ENCODE data around the gene MYH2. TPM values are rescaled to one million over a fixed set of nuclear protein-coding genes. Genes with fewer than 3 reads are reported as not detected.

Gene MYH2
- total and polyA plus RNA-seq, 4 donors = 0.06 to 0.69 (median 0.21) TPM

DNA sequence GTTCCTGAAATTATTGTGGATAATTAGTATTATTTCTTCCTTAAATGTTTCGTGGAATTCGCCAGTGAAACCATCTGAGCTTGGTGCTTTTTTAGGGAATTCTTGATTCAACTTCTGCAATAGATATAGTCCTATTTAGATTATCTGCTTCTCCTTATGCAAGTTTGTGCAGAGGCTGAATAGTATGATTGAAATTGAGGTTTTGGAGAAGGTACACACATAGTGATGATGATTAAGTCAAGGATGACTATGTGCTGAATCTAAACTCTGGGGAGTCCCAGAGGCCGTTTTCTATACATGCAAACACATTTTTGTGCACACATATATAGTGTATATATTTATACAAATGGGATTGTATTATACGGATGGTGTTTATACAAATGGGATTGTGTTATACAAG is 74.9 kb downstream of the MYH2 start:
- H3K36me3 ChIP-seq (ENCODE audit: control insufficient read depth, insufficient read depth, low read length) = no peaks in the 10 kb centered on the region
- no peaks in the 10 kb centered on the region for H3K4me1 ChIP-seq (ENCODE audit: control insufficient read depth, insufficient read depth, low read length)
- no peaks in the 10 kb centered on the region for H3K9me3 ChIP-seq (ENCODE audit: control insufficient read depth, insufficient read depth, low read length)
- H3K27me3 ChIP-seq (ENCODE audit: control insufficient read depth, insufficient read depth, low read length) = no peaks in the 10 kb centered on the region
- H3K4me3 ChIP-seq (ENCODE audit: low read depth, low read length) = no peak overlapping the region
- no CpG with 5 or more reads among the region's 4 CpGs for WGBS (ENCODE audit: insufficient coverage)
- no peak overlapping the region for H3K27ac ChIP-seq (ENCODE audit: low read depth, low read length)
- no peak for DNase-seq (ENCODE audit: low read depth in 4 of 6, low spot score in 6 of 6)

DNA sequence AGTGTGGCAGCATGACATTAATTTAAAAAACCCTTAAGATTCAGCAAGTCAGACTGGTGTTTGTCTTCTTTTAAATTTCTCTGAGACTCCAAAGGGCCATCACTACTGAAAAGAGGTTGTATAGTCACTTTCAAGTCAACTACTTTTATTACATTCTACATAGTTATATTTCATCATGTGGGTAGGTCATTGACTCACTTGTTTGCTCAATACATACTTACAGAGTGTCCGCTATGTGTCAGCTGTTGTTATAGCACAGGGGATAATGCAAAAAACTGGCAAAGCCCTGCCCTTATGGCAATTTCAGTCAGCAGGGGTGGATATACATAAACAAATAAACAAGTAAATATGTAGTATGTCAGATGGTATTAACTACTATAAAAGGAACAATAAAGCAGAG is 77.6 kb downstream of the MYH2 start:
- no peaks in the 10 kb centered on the region for H3K9me3 ChIP-seq (ENCODE audit: control insufficient read depth, insufficient read depth, low read length)
- no peak for DNase-seq (ENCODE audit: low read depth in 4 of 6, low spot score in 6 of 6)
- no peaks in the 10 kb centered on the region for H3K4me1 ChIP-seq (ENCODE audit: control insufficient read depth, insufficient read depth, low read length)
- no peak overlapping the region for H3K27ac ChIP-seq (ENCODE audit: low read depth, low read length)
- no CpG with 5 or more reads among the region's 1 CpG for WGBS (ENCODE audit: insufficient coverage)
- no peak overlapping the region for H3K4me3 ChIP-seq (ENCODE audit: low read depth, low read length)
- H3K27me3 ChIP-seq (ENCODE audit: control insufficient read depth, insufficient read depth, low read length) = no peaks in the 10 kb centered on the region
- H3K36me3 ChIP-seq (ENCODE audit: control insufficient read depth, insufficient read depth, low read length) = no peaks in the 10 kb centered on the region

Other genes starting within 250 kb of the MYH2 start
- gene MYH13, start 176.7 kb downstream of the MYH2 start, total RNA-seq = not detected
- gene MYH13, start 176.7 kb downstream of the MYH2 start, polyA plus RNA-seq (ENCODE audit: insufficient read length in 2 of 2) = not detected
- 1 to 10 TPM in 1 of 2 donors, under 1 TPM in 1; 0.28 to 2.3 TPM for gene MYH8, start 127.7 kb downstream of the MYH2 start, total RNA-seq
- 1 to 10 TPM in 1 of 2 donors, under 1 TPM in 1; 0.19 to 2.5 TPM for gene MYH8, start 127.7 kb downstream of the MYH2 start, polyA plus RNA-seq (ENCODE audit: insufficient read length in 2 of 2)
- not detected for gene MYH4, start 80.1 kb downstream of the MYH2 start, total RNA-seq
- under 1 TPM in 1 of 2 donors, not detected in 1; 0.03 TPM for gene MYH4, start 80.1 kb downstream of the MYH2 start, polyA plus RNA-seq (ENCODE audit: insufficient read length in 2 of 2)
- gene MYH1, start 31.1 kb downstream of the MYH2 start, total RNA-seq = not detected
- not detected for gene MYH1, start 31.1 kb downstream of the MYH2 start, polyA plus RNA-seq (ENCODE audit: insufficient read length in 2 of 2)
- gene MYH3, start 107.7 kb upstream of the MYH2 start, total RNA-seq = 1 to 10 TPM; 3.3 to 4.2 TPM
- 10 to 100 TPM in 1 of 2 donors, 1 to 10 TPM in 1; 3.2 to 17.9 TPM for gene MYH3, start 107.7 kb upstream of the MYH2 start, polyA plus RNA-seq (ENCODE audit: insufficient read length in 2 of 2)
- 10 to 100 TPM; 21.4 to 30.2 TPM for gene SCO1, start 147.9 kb upstream of the MYH2 start, total RNA-seq
- 10 to 100 TPM; 25.2 to 25.6 TPM for gene SCO1, start 147.9 kb upstream of the MYH2 start, polyA plus RNA-seq (ENCODE audit: insufficient read length in 2 of 2)
- 10 to 100 TPM; 13.9 to 14.7 TPM for gene ADPRM, start 147.9 kb upstream of the MYH2 start, total RNA-seq
- 10 to 100 TPM in 1 of 2 donors, 1 to 10 TPM in 1; 8.7 to 12.2 TPM for gene ADPRM, start 147.9 kb upstream of the MYH2 start, polyA plus RNA-seq (ENCODE audit: insufficient read length in 2 of 2)
- gene TMEM220, start 180.4 kb upstream of the MYH2 start, total RNA-seq = 1 to 10 TPM; 2.6 to 6.7 TPM
- gene TMEM220, start 180.4 kb upstream of the MYH2 start, polyA plus RNA-seq (ENCODE audit: insufficient read length in 2 of 2) = 1 to 10 TPM; 7.7 to 8.3 TPM